Heart left ventricle (tissue), 16 donors: ENCODE results near the gene TRPM3. TPM values are rescaled to one million over a fixed set of nuclear protein-coding genes. Genes with fewer than 3 reads are reported as not detected.

Experiments used
- ATAC-seq, 4 donors: fragments of 200-7000 bp; cut with Tn5 transposase; one replicate each; pipeline ENCODE4 v1.9.1; 2020 to 2022; ENCODE audit warnings: moderate library complexity in 4 of 4, mild to moderate bottlenecking in 3 of 4, moderate number of reproducible peaks in 1 of 4
- DNase-seq, 5 donors: peaks; one replicate each; pipeline ENCODE4 v3.0.0-alpha.2; 2020
- H3K27ac ChIP-seq, 12 donors: fragments of 200-600 bp; sonication (generic) in 4 of 12; one replicate each; pipeline versions ENCODE4 v1.5.0 to v1.8.0; 2016 to 2022; ENCODE audit warnings: mild to moderate bottlenecking in 2 of 12
- H3K27me3 ChIP-seq, 9 donors: fragments of 200-600 bp; sonication (generic) in 2 of 9; one replicate each; pipeline versions ENCODE4 v1.5.1 to v1.8.0; 2016 to 2022; ENCODE audit warnings: mild to moderate bottlenecking in 3 of 9
- H3K36me3 ChIP-seq, 9 donors: fragments of 200-600 bp; sonication (generic) in 2 of 9; one replicate each; pipeline versions ENCODE4 v1.5.0 to v1.8.0; 2018 to 2022; ENCODE audit warnings: mild to moderate bottlenecking in 2 of 9
- H3K4me1 ChIP-seq, 12 donors: fragments of 200-600 bp; sonication (generic) in 4 of 12; one replicate each; pipeline versions ENCODE4 v1.5.0 to v1.8.0; 2016 to 2022; ENCODE audit warnings: mild to moderate bottlenecking in 3 of 12
- H3K4me3 ChIP-seq, 12 donors: fragments of 200-600 bp; sonication (generic) in 4 of 12; one replicate each; pipeline versions ENCODE4 v1.5.0 to v1.8.0; 2017 to 2022; ENCODE audit warnings: mild to moderate bottlenecking in 9 of 12, moderate library complexity in 4 of 12
- H3K9me3 ChIP-seq, 12 donors: fragments of 200-600 bp; sonication (generic) in 4 of 12; one replicate each; pipeline versions ENCODE4 v1.5.0 to v1.8.0; 2016 to 2022; ENCODE audit warnings: mild to moderate bottlenecking in 1 of 12
- CTCF ChIP-seq, 12 donors: fragments of 200-600 bp; sonication (generic) in 4 of 12; IDR thresholded peaks; one replicate each; pipeline versions ENCODE4 v1.5.0 to v1.8.0; 2018 to 2022; ENCODE audit warnings: antibody characterized with exemption in 12 of 12, mild to moderate bottlenecking in 5 of 12
- POLR2A ChIP-seq, 2 donors: fragments of 450-650 bp; IDR thresholded peaks; one replicate each; pipeline ENCODE4 v1.6.1; 2017; ENCODE audit warnings: antibody characterized with exemption in 2 of 2, mild to moderate bottlenecking in 2 of 2, moderate library complexity in 2 of 2
- WGBS, 4 donors: extraction: QIAGEN DNeasy Blood & Tissue Kit in 2 of 4; methylation state at CpG; one replicate each; pipeline versions ENCODE4 v1.1.5 to v1.1.7; 2013 to 2018; 5-methylcytosine and 5-hydroxymethylcytosine counted together
- intact Hi-C, 10 donors: fragments of 100-400 bp; cut with DNase I; formaldehyde crosslinking; loops; one replicate each; pipeline versions ENCODE4 v1.11.1 to v1.14.2; 2022
- polyA plus RNA-seq, 2 donors: library from polyadenylated mRNA; stranded (reverse); fragments of 200-250 nt; gene quantifications; one replicate each; pipeline ENCODE4 v1.2.3, GENCODE V29; 2013
- total RNA-seq, 9 donors: library from RNA; depleted of rRNA in 2 of 9; stranded (reverse); fragments of >200 nt in 2 of 9; fragmentation: NEBNext Ultra II Directional in 3 of 9; extraction: Animal tissue kit (Norgen Biotek cat#: 25700) in 3 of 9; gene quantifications; one replicate each; pipeline versions ENCODE4 v1.1.0 to v1.2.4, GENCODE V29; 2016 to 2023
- donor health status: ischemic (EF 13 %, LVEDD 7.1; RV severe dilation, severe dysfunction).
- donor health status: healthy with polysubstance abuse.
- donor health status: DM: no; HTN: yes; CAD: no.
- donor health status: DM: no; HTN: no; CAD: no.
- donor health status: ischemic (EF 25% LVEDD 6.9; RV normal size, moderate dysfunction).
- donor health status: ischemic (EF 25% LVEDD 5.7; RV mildly dilated, moderate dysfunction).
- donor health status: healthy.
- donor health status: DM: yes; HTN: yes; CAD: no.
- donor health status: ischemic (EF 35%, LVEDD 5.7; RV mildly dilated, moderate dysfunction).
- donor health status: nonischemic (EF 11% LVEDD 7.7; RV severe dilation, severe dysfunction).
- donor health status: DM: yes; HTN: yes; CAD: no.
- donor health status: PGD.
- donor health status: ischemic (EF 29% LVEDD 5.4; RV normal size, mild dysfunction).
- donor health status: nonischemic (EF 23%, LVEDD 6.1; RV moderate dilation, normal function).

TRPM3 gene
- total and polyA plus RNA-seq, 11 donors: 0.02 to 0.91 (median 0.10) TPM; not detected in 1

GRCh38 chr9:71106992-71107391 lies 14.4 kb downstream of the TRPM3 start:
- Histone ChIP-seq H3K4me1 (no peaks in the 10 kb centered on the region), H3K9me3 (no peaks in the 10 kb centered on the region), H3K36me3 (no peaks in the 10 kb centered on the region), H3K27me3 (no peaks in the 10 kb centered on the region), H3K27ac (no peak overlapping the region), H3K4me3 (no peak overlapping the region)
- intact Hi-C loops: loop anchor here in 1 of 10 donors (10.0 kb wide), 1 partner anchor 62 kb away; no protein-coding TSS in a partner anchor
- DNase-seq (no peak), ATAC-seq (no peak)
- TF ChIP-seq POLR2A (IDR thresholded peaks at IDR 0.05): no peak
- WGBS, 4 donors: 81 to 88% (median 86%) methylated on average over 5 of the region's 5 CpGs

GRCh38 chr9:71105192-71105591 lies 16.2 kb downstream of the TRPM3 start:
- Histone ChIP-seq H3K27ac (no peak overlapping the region), H3K4me1 (no peaks in the 10 kb centered on the region), H3K27me3 (no peaks in the 10 kb centered on the region), H3K36me3 (no peaks in the 10 kb centered on the region), H3K9me3 (no peaks in the 10 kb centered on the region), H3K4me3 (no peak overlapping the region)
- DNase-seq (no peak), ATAC-seq (no peak)
- WGBS, 4 donors: 50 to 79% (median 73%) methylated on average over 1 of the region's 1 CpG
- no peak for TF ChIP-seq POLR2A (IDR thresholded peaks at IDR 0.05)
- no peak for TF ChIP-seq CTCF (IDR thresholded peaks at IDR 0.05)
- intact Hi-C loops: loop anchor here in 1 of 10 donors (10.0 kb wide), 1 partner anchor 60 kb away; no protein-coding TSS in a partner anchor

- H3K36me3 ChIP-seq: no peaks in the 10 kb centered on the region
- ATAC-seq (no peak), DNase-seq (no peak)
- WGBS, 4 donors: 28 to 52% (median 44%) methylated on average over 2 of the region's 2 CpGs
- no peak overlapping the region for H3K27ac ChIP-seq
- no peak overlapping the region for H3K4me3 ChIP-seq
- no peaks in the 10 kb centered on the region for H3K9me3 ChIP-seq
- intact Hi-C loops: no loop called here
- TF ChIP-seq CTCF (IDR thresholded peaks at IDR 0.05) (no peak), POLR2A (IDR thresholded peaks at IDR 0.05) (no peak)
- peaks cover 0 to 6% (median 0%) of the 10 kb centered on the region in 9 donors for H3K27me3 ChIP-seq
- H3K4me1 ChIP-seq: no peaks in the 10 kb centered on the region
These were observed 22.6 kb downstream of the TRPM3 start for GRCh38 chr9:71098801-71099200.

GRCh38 chr9:71097671-71098070 lies 23.8 kb downstream of the TRPM3 start:
- H3K4me1 ChIP-seq: no peaks in the 10 kb centered on the region
- no peaks in the 10 kb centered on the region for H3K9me3 ChIP-seq
- TF ChIP-seq POLR2A (IDR thresholded peaks at IDR 0.05) (no peak), CTCF (IDR thresholded peaks at IDR 0.05) (no peak)
- intact Hi-C loops: no loop called here
- no peak overlapping the region for H3K4me3 ChIP-seq
- no peaks in the 10 kb centered on the region for H3K36me3 ChIP-seq
- H3K27me3 ChIP-seq: peaks cover 0 to 6% (median 0%) of the 10 kb centered on the region in 9 donors
- no peak overlapping the region for H3K27ac ChIP-seq
- DNase-seq: no peak
- ATAC-seq: no peak

- WGBS, 4 donors: 48 to 56% (median 52%) methylated on average over 5 of the region's 5 CpGs
- intact Hi-C loops: no loop called here
These were observed 24.9 kb downstream of the TRPM3 start for GRCh38 chr9:71096421-71097108.

More at GRCh38 chr9:71096421-71097108, 24.9 kb downstream of the TRPM3 start:
- H3K4me1 ChIP-seq: no peaks in the 10 kb centered on the region
- no peak overlapping the region for H3K27ac ChIP-seq
- no peak for ATAC-seq
- no peaks in the 10 kb centered on the region for H3K36me3 ChIP-seq
- TF ChIP-seq CTCF (IDR thresholded peaks at IDR 0.05) (no peak), POLR2A (IDR thresholded peaks at IDR 0.05) (no peak)
- no peak for DNase-seq
- no peak overlapping the region for H3K4me3 ChIP-seq
- no peaks in the 10 kb centered on the region for H3K9me3 ChIP-seq
- peaks cover 0 to 6% (median 0%) of the 10 kb centered on the region in 9 donors for H3K27me3 ChIP-seq
